ENCODE measurements around the gene MAD1L1.

The MAD1L1 gene

DNA sequence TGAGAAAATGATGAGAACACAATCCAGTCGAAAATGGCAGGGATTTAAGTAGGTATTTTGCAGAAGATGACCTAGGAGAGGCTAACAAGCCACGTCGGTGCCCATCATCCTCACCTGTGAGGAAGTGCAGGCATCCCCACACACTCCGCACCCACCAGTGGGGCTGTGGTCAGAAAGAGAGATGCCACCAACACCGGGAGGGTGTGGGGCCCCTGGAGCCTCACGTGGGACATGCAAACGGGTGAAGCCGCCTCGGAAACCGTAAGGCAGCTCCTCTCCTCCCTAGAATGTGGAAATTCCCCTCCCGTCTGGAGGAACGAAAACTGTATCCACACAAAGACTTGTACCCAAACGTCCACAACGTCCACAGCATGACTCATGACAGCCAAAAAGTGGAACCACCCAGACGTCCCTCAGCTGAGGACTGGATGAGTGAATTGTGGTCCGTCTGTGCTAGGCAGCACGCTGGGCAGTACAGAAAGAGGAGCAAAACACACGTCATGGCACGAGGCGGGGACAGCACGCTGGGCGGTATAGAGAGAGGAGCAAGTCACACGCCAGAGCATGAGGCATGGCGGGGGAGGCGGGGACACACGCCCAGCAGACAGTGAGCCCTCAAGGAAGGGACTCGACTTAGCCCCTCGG is 316.7 kb downstream of the MAD1L1 start:
- DNase-seq, result no peak

- DNase-seq, result no peak
These were observed 317.4 kb downstream of the MAD1L1 start for GRCh38 chr7:1915326-1915725.

- no peak for DNase-seq
These were observed 318.0 kb downstream of the MAD1L1 start for GRCh38 chr7:1914743-1915142.

- DNase-seq, result no peak
These were observed 318.4 kb downstream of the MAD1L1 start for GRCh38 chr7:1914321-1914720.

DNA sequence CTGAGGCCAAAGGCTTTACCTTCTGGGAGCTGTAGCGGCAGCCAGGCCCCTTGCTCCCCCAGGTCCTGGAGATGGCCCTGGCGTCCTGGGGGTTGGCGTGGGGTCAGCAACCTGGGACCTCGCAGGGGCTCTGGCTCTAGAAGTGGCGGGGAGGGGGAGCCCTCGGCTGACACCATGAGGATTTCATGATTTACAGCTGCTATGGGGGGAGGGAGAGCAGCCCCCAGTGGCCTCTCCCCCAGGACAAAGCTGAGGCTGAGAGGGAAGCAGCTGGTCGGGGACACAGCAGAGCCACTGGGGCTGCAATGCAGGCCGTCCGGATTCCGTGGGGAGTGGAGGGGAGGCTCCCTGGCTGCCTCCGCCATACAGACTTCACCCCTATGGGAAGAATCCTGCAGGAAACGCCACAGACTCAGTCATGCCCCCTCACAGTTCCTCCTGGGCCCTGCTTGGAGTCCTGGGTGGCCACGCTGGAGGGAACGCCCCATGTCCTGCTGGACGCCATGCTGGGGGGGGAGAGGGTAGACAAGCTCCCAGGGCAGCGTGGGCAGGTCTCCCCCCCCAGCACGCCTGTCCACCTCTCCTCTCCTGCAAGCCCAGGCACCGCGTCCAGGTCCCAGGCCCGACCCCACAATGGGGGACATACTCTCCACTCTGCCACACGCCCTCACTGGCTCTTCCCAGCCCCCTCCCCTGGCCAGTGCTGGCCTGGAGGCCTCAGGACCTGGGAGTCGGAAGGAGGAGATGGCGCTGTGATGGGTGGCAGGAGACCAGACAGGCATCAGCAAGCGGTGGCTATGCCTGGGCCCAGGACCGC is 319.1 kb downstream of the MAD1L1 start:
- no peak for DNase-seq

DNA sequence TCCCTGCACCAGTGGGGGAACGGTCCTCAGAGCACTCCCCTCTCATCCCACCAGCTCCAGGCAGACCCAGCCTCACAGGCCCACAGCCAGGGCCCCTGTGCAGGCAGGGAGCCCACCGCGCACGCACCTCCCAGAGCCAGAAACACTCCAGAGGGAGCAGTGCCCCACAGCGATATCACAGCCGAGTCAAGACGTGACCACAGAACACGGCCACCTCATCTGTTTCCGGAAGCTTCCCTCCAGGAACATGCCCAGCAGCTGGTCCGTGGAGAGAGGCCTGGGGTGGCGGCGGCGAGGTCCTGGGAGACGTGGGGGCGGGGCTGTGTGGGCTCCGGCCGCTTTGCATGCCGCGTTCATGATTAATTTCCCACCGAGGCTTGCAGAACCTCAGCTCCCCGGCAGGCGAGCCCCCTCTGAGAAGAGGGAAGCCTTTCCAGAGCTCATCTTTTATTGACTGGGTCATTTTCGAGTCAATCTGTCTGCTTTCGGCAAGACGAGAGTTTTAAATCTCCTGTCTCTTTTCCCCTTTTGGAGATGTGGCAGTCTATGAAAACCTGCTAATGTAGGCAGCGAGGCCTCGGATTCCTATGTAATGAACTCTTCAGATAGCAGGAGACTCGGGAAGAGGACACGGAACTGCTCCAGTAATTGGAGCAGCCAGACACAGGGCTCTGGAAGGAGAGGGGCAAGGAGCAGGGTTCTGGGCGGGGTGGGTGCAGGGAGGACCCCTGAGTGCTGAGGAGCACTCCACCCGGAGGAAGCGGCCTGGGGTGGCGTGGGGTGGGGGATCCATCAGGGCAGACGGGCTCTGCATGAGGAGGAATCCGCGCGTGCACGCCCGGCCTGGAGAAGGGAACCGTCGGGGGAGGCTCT is 319.9 kb downstream of the MAD1L1 start:
- no peak for DNase-seq

GRCh38 chr7:1911571-1911970 is 321.2 kb downstream of the MAD1L1 start:
- DNase-seq, result no peak

DNA sequence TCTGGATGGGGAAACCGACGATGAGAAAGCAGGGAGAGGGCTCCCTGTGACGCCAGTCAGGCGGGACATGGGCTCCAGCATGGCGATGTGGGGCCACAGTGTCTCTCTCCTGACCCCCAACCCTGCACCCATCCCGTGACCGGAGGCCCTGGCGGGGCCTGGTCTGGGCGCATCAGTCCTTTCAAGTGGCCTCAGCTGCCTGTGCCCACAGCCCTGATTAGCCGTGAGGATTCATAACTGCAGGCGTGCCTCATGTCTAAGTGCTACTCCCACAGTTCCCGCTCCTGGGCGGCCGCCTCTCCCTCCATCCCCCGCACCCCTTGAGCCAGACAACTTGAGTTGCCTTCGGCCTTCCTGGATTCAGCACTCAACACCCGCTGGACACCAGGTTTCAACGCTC is 321.9 kb downstream of the MAD1L1 start:
- no peak for DNase-seq

GRCh38 chr7:1910081-1910685 is 322.6 kb downstream of the MAD1L1 start:
- DNase-seq, result no peak

GRCh38 chr7:1909476-1909875 is 323.3 kb downstream of the MAD1L1 start:
- no peak for DNase-seq

DNA sequence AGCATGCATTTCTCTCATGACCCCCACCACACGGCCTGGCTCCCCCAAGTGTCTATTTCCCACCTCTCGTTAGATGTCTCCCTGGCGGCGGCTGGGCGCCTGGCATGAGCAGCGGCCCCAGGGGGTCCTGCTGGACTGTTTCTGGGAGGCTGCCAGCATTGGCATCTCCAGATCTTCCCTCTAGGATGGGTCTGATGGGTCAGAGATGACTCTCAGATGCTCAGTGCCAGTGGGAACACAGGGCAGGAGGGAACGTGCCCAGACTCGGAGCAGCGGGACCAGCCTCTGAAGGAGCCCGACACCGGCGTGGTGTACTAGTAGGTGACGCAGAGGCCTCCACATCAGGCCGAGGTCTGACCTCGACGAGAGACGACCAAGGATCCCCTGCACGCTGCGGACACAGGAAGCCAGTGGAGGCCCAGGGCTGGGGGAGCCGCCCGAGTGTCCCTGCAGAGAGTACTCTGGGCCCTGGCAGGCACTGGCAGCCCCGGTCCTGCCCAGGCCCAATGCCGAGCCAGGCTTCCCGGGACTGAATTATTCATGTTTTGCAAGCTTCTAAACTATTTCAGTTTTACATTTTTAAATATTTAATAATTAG is 323.8 kb downstream of the MAD1L1 start:
- DNase-seq, result no peak

DNA sequence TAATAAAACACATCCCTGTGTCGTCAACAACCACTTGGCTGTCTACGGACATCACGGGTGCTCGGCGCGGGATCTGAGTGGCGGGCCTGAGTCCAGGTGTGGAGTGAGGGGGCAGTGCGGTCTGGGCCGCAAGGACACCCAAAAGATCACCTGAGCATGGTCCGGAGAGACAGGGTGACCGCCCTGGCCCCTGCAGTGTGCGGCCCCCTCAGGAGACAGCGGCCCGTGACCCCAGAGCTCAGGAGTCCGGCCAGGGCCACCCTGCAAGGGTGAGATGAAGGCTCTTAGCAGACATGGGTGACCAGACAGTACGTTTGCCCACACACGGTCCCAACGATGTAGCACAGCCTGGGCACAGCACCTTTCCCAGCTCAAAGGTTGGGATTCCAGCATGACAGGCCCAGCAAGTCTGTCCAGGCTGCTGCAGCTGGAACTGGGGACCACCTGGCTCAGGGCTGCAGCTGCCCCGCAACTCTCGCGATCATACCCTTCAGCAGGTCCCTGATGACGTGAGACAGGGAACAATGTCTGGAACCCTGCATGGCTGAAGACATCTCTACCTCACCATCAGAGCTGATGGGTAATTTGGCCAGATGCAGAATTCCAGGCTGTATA is 324.9 kb downstream of the MAD1L1 start:
- DNase-seq, result no peak

DNA sequence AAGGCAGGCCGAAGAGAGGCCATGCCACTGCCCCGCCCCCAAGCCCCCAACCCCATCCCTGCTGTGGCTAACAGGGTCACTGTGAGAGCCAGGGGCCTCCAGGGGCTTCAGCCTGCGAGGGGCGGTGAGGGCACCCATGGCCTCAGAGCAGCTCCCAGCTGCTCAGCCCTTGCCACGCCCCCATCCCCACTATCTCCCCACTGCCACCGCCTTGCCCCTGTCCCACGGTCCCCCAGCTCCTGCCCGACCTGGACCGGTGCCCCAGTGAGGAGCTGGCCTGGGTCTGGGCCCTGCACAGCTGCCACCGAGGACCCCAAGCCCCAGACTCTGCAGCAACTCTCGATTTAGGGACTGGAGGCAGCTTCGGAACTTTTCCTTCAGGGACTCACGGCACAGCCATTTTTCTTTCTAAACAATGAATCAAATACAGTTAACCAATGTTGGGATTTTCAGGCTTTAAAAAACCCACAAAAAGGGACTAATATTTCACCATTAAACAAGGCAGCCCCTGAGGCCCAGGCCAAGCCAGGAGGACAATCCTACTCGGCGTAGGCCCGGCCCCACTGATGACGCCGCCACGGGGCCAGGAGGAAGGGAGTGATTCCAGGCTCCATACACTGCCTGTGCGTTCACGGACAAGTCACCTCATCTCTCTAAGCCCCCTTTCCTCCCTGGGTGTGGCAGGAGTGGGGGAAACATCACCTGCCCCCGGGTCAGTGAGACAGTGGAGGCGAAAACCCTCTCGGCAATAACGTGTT is 325.6 kb downstream of the MAD1L1 start:
- DNase-seq, result no peak

- DNase-seq, result no peak
These were observed 326.5 kb downstream of the MAD1L1 start for GRCh38 chr7:1906087-1906830.

DNA sequence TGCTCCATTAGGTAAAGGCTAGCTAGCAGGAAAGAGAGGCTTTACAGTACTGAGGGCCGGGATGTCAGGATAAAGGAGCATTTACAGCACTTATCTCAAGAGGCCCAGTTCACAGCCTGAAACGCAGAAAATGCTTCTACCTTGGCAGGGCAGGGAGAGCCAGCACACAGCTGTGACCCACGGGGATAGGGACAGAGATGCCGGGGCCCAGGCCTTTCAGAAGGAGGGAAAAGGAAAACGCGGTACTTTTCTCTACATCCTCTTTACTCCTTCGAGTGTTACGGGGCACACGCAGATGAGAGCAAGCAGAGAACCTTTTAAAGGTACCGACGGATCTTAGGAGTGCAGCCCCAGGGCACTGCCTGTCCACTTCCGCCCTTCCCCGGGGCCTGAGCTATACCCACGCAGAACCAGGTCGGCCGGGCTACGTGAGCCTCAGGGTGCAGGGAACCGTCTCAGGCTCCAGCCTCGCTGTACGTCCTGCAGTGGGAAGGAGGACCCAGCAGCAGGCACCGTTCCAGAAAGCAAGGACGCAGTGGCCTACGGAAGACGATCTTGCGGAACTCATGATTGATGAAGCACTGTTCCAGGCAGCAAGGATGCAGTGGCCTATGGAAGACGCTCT is 330.4 kb downstream of the MAD1L1 start:
- DNase-seq, result no peak

DNA sequence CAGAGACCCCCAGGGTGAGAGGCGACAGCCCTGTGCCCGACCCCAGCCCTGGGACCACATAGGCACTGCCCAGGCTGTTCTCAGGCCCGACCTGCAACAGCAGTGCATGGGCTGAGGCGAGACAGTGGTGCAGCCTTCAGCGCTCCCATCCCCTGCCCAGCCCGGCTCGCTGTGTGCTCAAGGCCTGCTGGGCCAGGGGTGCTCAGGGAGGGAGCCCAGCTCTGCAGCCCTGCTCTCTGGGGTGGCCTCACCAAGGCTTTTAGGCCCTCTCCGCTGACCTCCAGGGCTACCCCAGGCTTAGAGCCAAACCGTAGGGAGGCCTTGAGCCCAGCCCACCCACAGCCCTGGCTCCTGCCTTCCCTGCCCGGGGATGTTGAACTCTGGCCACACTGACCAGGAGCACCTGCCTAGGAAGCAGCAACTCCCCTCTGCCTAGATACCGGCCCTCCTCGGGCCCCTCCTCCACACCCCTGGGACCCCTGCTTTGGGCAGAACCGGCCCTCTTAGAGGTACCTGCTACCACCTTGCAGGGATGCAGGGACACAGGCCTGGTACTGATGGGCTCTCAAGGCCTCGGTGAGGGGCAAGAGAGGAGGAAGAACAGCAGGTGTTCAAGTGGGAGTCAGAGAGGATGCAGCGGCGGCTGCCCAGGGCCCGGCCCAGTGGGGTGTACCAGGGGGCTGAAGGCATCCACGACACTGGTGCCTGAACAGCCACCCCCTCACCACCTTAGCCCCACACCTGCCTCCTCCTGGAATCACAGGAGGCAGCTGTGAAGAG is 331.1 kb downstream of the MAD1L1 start:
- DNase-seq, result no peak

DNA sequence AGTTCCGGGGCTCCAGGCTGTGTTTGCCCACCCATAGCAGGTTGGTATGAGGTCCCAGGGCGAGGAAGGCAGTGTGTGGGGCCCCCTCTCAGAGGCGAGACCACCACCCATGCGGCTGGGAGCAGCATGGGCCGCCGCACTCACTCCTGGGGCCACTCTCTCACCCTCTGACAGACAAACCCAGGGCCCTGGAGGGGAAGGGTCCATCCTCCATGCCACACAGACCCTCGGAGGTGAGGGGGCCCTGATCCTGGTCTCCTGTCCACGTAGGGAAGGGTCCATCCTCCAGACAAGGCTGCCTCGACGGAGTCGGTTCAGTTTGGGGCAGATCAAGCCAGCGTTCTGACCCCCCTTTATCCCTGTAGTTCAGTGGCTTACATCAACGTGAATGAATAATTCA is 331.9 kb downstream of the MAD1L1 start:
- DNase-seq, result no peak

GRCh38 chr7:1899951-1900762 is 332.6 kb downstream of the MAD1L1 start:
- DNase-seq, result no peak

DNA sequence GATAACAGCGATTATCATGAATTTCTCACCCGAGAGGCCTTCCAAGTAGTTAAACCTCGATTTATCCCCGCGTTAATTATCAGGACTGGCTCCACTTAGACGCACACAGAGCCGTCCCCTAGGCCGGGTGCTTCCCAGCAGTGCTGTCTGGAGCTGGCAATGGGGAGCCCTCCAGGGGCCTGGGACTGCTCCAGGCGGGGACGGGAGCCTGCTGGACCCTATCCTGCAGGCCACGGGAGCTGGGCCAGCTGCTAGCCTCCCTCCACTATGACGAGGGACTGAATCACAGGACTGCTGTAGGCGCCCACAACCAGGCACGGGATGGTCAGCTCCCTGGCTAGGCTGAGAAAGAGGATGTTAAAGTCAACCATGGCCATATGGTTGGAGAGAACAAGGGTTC is 333.5 kb downstream of the MAD1L1 start:
- no peak for DNase-seq

Measured in stimulated activated naive CD4-positive, alpha-beta T cell treated with Interleukin-2 at 50 U/mL for 16 hours (primary cell).